UCSD-AML1 (cell line): Measurements from ENCODE around the gene SARS2.

Experiments used
- DNase-seq: peaks from one replicate; lab custom pipeline; 2025; ENCODE audit not compliant: unreplicated experiment; lab: John Stamatoyannopoulos, UW

The SARS2 gene

DNA sequence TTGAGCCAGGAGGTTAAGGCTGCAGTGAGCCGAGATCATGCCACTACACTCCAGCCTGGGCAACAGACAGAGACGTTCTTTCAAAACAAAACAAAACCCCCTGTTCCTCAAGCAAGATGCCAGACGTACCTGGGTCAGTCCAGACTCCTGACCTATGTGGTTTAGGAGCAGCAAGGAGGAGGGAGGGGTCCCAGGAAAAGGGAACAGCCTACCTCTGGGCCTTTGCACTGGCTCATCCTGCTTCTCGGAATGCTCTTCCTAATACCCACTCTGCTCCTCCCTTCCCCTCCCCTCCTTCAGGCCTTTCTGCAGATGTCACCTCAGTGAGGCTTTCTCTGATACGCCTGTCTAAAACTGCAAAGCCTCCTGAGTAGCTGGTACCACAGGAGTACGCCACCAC, 62.0 kb downstream of the SARS2 start:
- no peak for DNase-seq

- no peak for DNase-seq
These were observed 63.3 kb downstream of the SARS2 start for GRCh38 chr19:38867171-38867780.
